DND-41 (cell line): ENCODE data around the gene ERC2.

ENCODE experiments used
- CTCF ChIP-seq: IDR thresholded peaks from 2 replicates; pipeline ENCODE4 v1.5.1; 2012; ENCODE audit warnings: borderline replicate concordance, low read length, moderate library complexity, mild to moderate bottlenecking; ENCODE audit not compliant: poor library complexity, severe bottlenecking; ENCODE audit errors: extremely low read depth
- EZH2 ChIP-seq: IDR thresholded peaks from 3 replicates; pipeline ENCODE4 v1.6.1; 2012; ENCODE audit warnings: borderline replicate concordance, low read depth, mild to moderate bottlenecking, moderate library complexity, low read length, inconsistent platforms; ENCODE audit not compliant: severe bottlenecking

- TF ChIP-seq CTCF (no peak), EZH2 (no peak)
Measured at GRCh38 chr3:55955891-55956477, 512.3 kb downstream of the ERC2 start.
